Measurements from ENCODE around the gene TCL1A.
"Not testable (repeated sequence)": the region's sequence is repeated elsewhere in the genome, so short reads cannot be mapped to it uniquely, and the experiment has no call there.

TCL1A gene

DNA sequence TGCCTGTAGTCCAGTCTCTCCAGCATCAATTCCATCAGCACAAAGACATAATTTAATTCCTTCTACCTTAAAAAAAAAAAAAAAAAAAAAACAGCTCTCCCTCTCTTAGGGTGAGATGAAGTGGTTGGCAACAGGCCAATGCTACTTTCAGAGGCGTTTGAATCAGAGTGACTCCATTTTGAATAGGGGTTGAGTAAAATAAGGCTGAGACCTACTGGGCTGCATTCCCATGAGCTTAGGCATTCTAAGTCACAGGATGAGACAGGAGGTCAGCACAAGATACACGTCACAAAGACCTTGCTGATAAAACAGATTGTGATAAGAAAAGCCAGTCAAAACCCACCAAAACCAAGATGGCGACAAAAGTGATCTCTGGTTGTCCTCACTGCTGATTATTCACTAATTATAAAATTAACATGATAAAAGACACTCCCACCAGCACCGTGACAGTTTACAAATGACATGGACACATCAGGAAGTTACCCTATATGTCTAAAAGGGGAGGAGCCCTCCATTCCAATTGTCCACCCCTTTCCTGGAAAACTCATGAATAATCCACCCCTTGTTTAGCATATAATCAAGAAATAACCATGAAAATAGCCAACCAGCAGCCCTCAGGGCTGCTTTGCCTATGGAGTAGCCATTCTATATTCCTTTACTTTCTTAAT lies 34.6 kb downstream of the TCL1A start:
- no peak for DNase-seq (ENCODE audit: low read depth in 2 of 2, low spot score in 1 of 2)

DNA sequence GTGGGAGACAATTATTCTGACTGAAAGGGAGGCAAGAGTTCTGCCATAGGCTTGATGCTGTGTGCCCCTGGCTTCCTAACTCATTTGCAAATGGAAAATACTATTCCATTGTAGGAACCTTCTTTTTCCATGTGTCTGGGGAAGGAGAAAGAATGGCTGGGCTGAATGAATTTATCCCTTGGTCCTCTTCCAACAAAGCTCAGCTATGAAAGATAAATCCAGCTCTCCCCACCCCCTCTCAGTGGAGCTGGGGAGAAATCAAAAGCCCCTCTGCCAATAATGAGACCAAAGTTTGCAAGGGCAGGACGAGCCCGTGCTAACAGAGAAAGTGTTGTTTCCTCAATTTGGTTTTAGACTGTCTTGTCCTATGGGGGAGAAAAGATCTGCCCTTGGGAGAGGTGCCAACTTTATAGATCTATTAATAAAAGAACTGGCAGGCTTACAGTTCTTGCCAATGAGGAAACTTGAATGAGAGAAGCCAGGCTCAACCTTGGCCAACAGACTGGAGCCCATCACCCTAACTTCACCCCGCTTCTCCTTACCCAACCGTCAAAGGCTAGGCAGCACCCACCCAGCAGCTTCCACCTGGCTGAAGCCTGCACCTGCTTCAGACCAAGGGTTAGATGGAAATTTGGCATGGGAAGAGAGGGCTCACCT lies 36.6 kb downstream of the TCL1A start:
- DNase-seq (ENCODE audit: low read depth in 2 of 2, low spot score in 1 of 2), result no peak

DNA sequence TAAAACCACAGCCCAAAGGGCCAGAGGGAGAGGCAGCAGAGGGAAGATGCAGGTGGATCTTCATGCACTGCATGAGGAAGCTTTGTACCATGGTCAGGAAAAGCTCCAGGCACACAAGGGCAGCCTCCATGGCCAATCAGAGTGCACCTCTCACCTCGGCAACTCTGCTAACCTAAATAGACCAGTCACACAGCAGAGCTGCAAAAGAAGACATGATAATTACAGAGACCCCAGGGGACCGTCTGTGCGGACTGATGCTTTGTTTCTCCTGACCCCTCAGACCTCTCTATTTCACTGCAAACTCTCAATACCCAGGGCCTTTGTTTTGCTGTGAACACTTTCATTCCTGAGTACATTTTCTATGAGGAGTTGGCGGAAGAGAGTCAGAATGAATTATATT lies 38.4 kb downstream of the TCL1A start:
- no peak for DNase-seq (ENCODE audit: low read depth in 2 of 2, low spot score in 1 of 2)

DNA sequence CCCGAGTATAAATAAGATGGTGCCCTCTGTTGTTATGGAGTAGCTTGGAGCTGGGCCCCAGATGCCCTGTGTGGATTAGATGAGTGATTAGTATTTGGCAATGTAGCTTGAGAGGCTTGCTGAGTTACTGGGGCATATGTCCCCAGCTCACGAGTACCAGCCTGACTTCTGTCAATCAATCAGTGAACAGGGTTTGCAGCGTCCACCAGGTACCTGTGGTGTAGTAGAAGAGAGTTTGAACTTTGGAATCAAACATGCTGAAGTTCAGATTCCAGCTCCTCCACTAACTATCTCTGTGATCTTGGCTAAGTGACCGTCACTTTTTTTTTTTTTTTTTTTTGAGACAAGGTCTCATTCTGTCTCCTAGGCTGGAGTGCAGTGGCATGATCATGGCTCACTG lies 39.3 kb downstream of the TCL1A start:
- DNase-seq (ENCODE audit: low read depth in 2 of 2, low spot score in 1 of 2), result no peak

DNA sequence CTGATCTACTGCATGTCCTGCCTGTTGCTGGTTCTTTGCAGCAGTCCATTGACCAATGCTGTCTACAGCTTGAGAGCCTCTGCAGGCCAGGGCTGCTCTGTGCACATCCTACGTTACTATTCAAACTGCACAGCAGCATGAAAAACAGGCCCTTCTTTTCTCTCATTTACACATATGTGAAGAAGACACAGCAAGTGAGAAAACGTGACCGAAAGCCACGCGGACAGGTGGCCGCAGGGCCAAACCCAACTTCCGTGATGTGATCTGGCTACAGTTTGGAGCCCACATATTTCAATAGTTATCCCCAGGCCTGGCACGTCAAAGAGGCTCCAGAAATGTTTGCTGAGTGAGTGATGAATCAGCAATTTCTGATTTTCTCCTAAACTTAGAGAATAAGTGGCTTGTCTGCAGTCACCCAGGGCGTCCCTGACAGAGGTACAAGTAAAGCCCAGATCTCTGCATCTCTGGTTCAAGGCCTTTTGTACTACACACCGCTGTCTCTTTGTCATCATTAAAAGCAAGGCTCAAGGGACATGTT lies 45.6 kb downstream of the TCL1A start:
- DNase-seq (ENCODE audit: low read depth in 2 of 2, low spot score in 1 of 2), result no peak

DNA sequence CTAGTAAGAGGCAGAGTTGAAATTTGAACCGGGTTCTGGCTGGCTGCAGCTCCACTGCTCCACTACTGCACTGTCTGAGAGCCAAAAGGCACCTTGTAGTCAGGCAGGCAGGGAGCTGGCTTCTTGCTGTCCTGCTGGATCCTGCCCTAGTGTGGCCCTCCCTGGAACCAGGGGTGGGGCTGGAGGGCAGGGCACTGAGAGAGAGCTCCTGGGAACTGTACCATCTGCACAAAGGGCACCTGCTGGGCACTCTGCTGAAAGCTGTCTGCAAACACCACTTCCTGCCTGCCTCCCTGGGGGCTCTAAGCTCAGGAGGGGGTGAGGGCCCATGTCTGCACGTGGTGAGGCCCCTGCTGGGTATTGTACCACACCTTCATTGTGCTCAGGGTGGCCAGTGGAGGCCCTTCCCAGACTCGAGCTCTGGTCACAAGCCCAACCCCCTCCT lies 46.7 kb downstream of the TCL1A start:
- no peak for DNase-seq (ENCODE audit: low read depth in 2 of 2, low spot score in 1 of 2)

DNA sequence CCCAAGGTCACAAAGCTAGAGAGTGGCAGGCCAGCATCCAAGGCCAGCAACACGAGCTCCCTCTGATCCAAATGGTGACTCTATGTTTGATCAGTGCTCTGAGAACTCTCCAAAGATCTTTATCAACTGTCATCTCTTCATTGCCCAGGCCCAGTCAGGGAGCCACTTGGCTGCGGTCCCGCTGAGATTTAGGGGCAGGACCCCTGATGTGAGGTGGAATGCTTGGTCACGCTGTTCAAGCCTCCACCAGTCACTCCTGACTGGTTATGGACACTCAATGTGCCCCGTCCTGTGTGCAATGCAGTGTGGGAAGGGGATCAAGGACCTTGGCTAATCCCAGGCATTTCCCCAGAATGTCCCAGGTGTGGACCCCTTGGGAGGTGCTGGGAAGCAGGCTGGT lies 47.5 kb downstream of the TCL1A start:
- no peak for DNase-seq (ENCODE audit: low read depth in 2 of 2, low spot score in 1 of 2)

DNA sequence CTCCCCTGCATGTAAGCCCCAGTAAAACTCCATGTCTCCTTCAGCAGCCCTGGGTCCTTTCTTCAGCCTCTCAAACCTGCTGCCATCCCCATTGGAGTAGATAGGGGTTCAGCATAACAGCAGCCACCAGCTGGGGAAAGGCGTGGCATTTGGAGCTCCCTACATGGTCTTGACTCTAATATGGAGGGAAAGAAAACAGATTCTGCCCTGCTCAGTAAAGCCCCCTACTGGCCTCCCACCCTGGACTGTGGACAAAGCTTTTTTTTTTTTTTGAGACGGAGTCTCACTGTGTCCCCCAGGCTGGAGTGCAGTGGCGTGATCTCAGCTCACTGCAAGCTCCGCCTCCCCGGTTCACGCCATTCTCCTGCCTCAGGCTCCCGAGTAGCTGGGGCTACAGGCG lies 48.4 kb downstream of the TCL1A start:
- DNase-seq (ENCODE audit: low read depth in 2 of 2, low spot score in 1 of 2), result not testable (repeated sequence)

DNA sequence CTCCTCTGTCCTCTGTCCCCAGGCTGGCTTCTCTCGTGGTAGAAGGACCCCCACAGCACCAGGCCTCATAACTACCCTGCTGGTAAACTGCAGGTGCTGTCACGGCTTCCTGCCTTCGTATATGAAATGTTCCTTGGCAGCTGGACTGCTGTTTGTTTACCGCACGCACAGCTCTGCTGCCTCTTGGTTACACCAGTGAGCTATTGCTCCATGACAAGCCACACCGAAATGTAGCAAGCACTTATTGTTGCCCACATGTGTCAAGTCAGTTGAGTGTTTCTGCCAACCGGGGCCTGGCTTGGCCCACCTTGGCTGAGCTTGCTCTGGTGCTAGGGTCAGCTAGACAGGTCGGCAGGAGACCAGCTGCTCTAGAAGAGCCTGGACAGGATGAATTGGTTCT lies 49.4 kb downstream of the TCL1A start:
- DNase-seq (ENCODE audit: low read depth in 2 of 2, low spot score in 1 of 2), result no peak

DNA sequence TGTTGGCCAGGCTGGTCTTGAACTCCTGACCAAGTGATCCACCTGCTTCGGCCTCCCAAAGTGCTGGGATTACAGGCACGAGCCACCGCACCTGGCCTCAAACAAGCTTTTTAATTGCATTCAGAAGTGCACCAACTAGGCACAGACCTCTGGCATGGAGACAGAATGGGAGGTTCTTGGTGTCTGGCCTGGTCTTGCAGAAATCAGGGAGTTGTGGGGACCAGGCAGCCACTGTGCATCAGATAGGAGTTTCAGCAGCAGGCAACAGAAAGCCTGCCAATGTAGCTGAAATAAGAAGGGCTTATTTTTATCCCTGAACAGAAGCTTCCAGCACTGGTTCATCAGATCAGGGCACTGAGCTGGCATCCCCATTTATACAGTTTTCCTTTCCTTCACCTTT lies 49.9 kb downstream of the TCL1A start:
- no peak for DNase-seq (ENCODE audit: low read depth in 2 of 2, low spot score in 1 of 2)

DNA sequence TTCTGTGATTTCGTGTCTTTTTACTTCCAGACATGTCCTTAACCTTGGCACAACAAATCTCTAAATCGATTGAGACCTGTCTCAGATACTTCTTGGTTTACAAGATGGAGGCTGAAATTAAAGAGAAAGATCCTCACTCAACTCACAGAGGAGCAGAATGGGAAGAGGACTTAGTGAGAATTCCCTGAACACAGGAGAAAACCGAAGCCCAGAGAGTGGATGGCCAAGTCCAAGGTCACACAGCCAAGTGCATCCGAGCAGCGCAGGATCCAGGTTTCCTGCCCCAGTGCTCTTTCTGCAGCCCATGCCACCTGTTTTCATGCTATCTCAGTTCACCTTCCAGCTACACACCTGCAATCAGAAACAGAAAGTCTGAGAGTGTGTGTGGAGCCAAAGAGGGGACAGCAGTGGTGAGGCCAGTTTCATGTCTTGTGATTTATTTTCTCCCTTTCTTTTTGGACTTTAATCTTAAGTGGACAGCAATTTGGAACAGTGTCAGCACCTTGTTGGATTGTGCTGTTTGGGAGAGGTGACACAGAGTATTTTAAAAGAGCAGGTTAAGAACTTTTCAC lies 50.6 kb downstream of the TCL1A start:
- DNase-seq (ENCODE audit: low read depth in 2 of 2, low spot score in 1 of 2), result no peak

DNA sequence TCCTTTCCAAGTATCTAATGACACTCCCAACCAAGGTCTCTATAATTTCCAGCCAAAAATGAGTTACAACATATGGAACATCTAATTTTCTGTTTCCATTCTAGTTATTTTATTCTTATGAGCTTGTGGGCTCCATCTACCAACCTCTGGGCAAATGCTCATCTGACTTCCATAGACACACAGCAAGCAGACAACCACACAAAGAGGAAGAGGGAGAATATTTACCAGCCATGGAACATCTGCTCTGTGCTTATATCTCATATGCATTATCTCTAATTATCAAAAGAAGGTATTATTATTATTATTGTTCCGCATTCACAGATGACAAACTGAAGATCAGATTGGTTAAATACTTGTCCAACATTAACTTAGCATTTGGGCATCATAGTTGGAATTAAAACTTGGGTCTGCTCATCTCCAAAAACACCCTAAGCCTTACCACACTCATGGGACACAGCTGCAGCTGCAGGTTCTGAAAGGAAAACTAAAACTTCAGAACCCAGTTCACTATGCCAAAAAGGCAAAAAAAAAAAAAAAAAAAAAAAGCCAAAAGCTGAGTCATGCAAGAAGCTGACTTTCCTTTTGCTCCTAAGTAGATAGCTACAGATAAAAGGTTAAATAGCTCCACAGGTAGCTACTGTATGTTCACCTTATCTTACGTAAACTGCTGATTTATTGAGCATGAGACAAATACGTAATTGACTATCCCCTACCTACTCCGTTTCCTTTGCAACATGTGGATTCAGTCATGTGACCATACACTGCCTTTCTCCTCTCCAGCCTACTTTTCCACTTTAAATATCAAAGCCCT lies 51.3 kb downstream of the TCL1A start:
- no peak for DNase-seq (ENCODE audit: low read depth in 2 of 2, low spot score in 1 of 2)

DNA sequence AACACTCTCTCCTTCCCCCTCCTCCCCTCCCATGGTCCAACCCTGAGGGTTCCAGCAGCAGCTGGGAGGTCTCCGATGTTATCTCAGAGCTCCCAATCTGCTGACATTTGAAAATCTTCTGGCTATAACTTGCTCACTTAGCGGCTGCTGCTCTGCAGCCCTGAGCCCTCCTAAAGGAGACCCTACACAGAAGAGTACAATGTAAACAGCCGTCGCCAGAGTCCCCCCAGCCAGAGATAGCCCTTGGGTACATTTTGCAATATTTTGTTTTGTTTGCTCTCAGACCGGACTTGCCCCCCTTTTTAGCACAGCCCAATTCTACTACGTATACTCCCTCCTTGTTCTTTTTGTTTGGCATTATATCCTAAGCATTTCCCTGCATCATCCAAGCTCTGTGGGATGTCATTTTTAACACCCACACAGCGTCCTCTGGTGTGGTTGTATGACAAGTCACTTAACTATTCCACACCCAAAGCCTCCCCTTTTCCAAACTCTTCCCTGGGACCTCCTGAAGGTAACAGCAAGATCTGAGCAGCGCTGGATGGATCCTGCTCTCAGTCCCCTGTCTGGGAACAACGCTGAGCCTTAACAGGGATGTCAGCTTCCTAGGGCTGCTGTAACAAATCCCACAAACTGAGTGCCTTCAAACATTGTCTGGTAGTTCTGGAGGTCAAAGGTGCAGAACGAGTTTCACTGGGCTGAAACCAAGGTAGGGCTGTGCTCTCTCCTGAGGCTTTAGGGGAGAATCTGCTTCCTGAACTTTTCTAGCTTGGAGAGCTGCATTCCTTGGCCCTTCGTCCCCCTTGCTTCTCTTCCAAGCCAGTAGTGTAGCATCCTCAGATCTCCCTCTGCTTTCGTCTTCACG lies 53.0 kb downstream of the TCL1A start:
- no peak for DNase-seq (ENCODE audit: low read depth in 2 of 2, low spot score in 1 of 2)

DNA sequence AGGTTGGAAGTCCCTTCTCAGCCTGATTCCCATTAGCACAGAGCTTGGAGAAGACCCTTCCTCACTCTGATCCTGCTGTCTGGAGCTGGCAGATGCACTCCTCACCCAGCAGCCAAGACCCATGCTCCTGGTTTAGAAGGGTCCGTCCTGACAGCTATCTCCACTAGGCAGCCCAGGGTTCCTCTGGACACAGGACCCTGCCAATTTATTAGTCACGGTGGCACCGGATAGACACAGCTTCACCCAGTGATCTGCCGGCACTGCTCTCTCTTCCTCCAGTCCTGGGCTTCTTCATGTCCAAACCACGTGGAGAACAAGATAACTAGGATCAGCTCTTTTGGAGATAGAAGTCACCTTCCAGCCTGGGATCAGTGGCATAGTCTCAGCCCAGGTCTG lies 53.9 kb downstream of the TCL1A start:
- DNase-seq (ENCODE audit: low read depth in 2 of 2, low spot score in 1 of 2), result no peak

Measured in stimulated activated CD8-positive, alpha-beta memory T cell treated with anti-CD3 and anti-CD28 coated beads, Interleukin-4, amount 100 ng/mL, for 1 hour (primary cell).